ENCODE data around the gene IGDCC3.
"Not testable (repeated sequence)": the region's sequence is repeated elsewhere in the genome, so short reads cannot be mapped to it uniquely, and the experiment has no call there.

IGDCC3 gene

GRCh38 chr15:65368302-65369211, 9.2 kb downstream of the IGDCC3 start:
- no peak for DNase-seq

- no peak for DNase-seq
Observed at GRCh38 chr15:65366122-65366892, 11.5 kb downstream of the IGDCC3 start.

- DNase-seq, result no peak
Observed at GRCh38 chr15:65365229-65365628, 12.6 kb downstream of the IGDCC3 start.

DNA sequence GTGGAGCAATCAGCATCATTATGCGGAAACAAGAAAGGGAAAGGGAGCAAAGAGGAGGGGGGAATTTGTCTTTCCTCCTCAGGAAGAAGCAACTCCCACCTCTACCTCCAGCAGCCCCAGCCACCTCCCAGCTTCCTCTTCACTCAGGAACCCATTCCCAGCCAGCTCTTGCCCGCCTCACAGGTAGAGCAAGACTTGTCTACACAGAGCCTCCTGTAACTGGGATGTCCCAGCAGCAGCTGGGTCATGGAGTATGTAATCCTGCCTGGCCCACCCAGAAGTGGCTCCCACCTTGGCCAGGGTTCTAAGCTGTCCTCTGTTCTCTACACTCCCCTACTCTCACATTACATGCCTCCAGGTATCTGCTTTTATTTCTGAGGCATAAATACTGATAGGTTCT, 14.0 kb downstream of the IGDCC3 start:
- DNase-seq, result no peak

GRCh38 chr15:65363306-65363705, 14.5 kb downstream of the IGDCC3 start:
- DNase-seq, result no peak

DNA sequence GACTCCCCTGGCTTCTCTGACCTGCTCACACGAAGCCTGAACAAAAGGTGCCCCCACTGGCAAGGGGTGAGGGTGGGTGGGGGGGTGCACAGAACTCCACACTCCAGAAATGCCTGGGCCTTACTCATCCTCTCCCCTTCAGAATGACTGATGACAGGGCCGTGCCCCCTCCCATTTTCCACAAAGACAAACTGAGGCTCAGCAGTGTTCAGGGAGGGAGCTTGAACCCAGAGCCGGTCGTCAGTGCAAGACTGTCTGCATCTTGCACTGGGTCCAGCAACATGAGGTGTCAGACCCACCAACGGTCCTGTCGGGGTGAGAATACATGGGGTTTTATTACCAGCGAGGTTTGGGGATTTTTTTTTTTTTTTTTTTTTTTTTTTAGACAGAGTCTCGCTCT, 15.3 kb downstream of the IGDCC3 start:
- DNase-seq, result no peak

GRCh38 chr15:65361708-65362459, 15.9 kb downstream of the IGDCC3 start:
- no peak for DNase-seq

DNA sequence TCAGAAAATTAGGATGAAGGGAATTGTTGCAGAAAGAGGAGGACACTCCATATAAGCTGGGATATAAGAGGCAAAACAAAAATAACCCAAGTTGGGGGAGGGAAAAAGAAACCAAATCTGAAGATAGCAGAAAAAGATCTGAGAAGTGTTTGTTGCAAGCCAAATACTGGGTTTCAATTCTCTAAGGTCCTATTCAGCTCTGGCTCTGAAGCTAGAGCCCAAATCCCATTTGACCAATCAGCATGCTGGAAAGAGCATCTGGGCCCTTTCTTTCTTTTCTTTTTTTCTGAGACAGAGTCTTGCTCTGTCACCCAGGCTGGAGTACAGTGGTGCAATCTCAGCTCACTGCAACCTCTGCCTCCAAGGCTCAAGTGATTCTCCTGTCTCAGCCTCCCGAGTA, 17.3 kb downstream of the IGDCC3 start:
- DNase-seq, result no peak

- no peak for DNase-seq
Observed at GRCh38 chr15:65355988-65356353, 21.8 kb downstream of the IGDCC3 start.

- DNase-seq, result no peak
Observed at GRCh38 chr15:65355173-65355987, 22.4 kb downstream of the IGDCC3 start.

- no peak for DNase-seq
Observed at GRCh38 chr15:65354835-65355172, 23.0 kb downstream of the IGDCC3 start.

DNA sequence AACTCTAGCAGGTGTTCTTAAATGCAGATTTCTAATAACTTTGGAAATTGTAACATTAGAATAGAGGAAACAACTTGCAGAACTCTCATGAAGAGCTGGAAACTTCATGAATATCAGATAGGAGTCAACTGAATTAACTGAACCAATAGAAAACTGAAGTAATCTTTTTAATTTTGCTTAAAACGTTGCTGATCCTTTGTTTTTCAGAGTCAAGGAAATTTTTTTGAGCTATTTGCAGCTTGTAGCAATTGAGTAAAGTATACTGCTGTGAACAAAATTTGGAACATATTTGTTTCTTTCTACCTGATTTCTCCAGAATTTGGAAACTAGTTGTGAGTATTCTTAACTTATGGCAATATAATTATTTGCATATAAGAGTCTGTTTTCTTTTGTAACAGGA, 25.8 kb downstream of the IGDCC3 start:
- DNase-seq, result not testable (repeated sequence)

DNA sequence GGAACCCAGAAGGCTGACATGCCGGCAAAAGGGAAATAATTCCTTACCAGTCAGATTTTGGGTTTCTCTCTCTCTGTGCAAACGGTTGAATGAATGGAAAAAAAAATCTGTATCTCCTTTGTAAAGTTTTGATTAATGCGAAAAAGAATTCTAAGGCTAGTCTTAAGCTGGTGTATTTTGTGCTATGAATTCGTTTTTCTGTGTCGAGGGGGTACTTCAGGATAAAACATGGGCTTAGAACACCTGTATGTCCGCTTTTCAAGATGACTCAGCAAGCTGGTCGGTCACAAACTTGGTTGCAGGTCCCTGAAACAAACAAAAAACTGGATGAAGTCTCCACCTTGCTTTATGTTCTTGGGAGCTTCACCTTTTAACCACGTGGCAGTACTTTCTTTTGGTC, 28.5 kb downstream of the IGDCC3 start:
- no peak for DNase-seq

DNA sequence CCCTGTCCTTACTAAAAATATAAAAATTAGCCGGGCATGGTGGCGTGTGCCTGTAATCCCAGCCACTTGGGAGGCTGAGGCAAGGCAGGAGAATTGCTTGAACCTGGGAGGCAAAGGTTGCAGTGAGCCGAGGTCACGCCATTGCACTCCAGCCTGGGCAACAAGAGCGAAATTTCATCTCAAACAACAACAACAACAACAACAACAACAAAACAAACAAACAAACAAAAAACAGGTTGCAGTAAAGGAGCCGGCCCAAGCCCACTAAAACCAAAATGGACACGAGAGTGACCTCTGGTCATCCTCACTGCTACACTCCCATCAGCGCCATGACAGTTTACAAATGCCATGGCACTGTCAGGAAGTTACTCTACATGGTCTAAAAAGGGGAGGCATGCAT, 30.0 kb downstream of the IGDCC3 start:
- not testable (repeated sequence) for DNase-seq

DNA sequence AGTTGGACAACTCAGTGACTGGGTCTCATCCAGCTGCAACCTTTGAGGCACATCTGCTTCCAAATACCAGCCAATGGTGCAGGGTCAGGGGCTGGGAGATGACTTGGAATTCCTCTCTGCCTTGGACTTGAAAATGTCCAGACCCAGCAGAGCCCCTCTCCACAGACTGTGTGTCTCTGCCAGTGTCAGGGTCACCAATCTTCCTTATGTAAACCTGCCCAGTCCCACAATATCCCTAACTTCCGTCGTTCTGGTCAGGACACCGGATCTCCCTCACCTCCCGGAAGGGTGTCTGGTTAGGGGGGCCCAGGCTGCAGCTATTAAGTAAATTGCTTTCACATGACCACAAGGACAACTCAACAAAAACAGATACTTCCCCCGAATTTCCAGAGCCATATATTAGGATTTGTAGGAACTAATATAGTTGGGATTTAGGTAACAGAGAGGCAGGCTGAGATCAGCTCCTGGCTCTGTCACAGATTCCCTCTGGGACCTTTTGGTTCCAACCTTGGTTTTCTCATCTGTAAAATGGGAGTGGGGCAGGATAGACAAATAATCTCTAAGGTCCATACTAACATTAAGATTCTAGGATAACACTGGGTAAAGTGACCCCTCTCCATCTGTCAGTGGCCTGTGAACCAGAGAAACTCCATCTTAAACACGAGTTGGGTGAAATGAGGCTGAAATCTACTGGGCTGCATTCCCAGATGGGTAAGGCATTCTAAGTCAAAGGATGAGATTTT, 30.8 kb downstream of the IGDCC3 start:
- DNase-seq, result no peak

GRCh38 chr15:65344914-65345275, 32.9 kb downstream of the IGDCC3 start:
- DNase-seq, result no peak

GRCh38 chr15:65344214-65344913, 33.4 kb downstream of the IGDCC3 start:
- no peak for DNase-seq

- DNase-seq, result no peak
Observed at GRCh38 chr15:65343374-65343981, 34.3 kb downstream of the IGDCC3 start.

DNA sequence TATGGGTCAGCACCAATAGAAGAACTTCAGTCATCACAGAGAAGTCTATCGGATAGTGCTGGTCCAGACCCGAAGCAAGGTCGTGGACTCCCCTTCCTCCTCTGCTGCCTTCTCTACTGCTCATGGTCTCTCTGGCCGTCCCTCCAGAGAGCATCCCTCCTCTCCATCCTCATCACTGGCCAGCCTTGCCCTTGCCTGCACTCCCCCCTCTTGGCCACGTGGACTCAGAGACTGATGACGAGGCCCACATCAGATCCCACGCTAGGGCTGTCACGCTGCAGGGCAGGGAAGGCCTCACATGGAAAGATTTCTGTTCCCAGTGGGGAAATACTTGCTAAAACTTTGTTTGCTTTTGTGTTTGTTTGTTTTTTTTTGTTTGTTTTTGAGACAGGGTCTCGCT, 35.3 kb downstream of the IGDCC3 start:
- DNase-seq, result no peak

- DNase-seq, result no peak
Observed at GRCh38 chr15:65339920-65340319, 37.9 kb downstream of the IGDCC3 start.

- DNase-seq, result no peak
Observed at GRCh38 chr15:65339416-65339815, 38.4 kb downstream of the IGDCC3 start.
